GM21717 (cell line): Measurements from ENCODE around the gene DOK6.

ENCODE experiments used
- ATAC-seq: cut with Tn5 transposase; IDR thresholded peaks from one replicate; pipeline ENCODE4 v1.9.1; 2021; ENCODE audit warnings: mild to moderate bottlenecking, moderate library complexity; ENCODE audit not compliant: unreplicated experiment

Gene DOK6

DNA sequence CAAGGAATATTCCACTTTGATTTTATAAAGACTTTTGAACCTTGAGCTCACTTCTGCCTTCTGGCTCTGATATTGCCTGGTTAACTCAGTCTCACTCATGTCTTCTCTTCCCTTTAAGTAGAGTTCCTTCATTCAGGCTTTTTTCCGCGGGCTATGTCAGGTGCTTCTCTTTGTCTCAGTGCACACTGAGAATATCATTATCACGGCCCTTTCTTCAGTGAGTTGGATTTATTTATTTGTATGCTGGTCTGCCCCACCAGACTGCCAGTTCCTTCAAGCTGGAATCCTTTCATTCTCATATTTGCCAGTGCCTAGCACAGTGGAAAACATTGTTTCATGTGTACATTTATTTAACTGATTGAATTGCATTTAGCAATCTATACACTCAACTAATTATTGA, 136.5 kb downstream of the DOK6 start:
- ATAC-seq = no peak

DNA sequence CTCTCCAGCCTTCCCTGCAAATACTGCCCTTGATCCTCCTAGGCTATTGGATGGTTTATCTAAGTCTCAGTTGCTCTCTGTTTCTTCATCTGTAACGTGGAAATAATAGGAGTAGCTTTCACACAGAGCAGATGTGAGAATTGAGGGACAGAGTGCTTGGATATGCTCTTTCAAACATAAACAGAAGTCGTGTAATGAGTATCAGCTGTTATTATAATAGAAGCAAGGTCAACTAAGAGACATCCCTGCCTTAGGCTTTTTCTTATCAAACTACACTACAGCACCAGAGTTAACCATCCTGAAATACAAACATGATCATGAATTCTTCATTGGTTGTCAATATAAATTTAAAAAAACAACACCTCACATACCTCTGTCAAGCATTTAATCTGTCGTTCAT, 138.2 kb downstream of the DOK6 start:
- no peak for ATAC-seq

GRCh38 chr18:69539404-69539803, 138.7 kb downstream of the DOK6 start:
- ATAC-seq = no peak

GRCh38 chr18:69556228-69556627, 155.5 kb downstream of the DOK6 start:
- no peak for ATAC-seq

GRCh38 chr18:69557282-69557681, 156.6 kb downstream of the DOK6 start:
- ATAC-seq = no peak

DNA sequence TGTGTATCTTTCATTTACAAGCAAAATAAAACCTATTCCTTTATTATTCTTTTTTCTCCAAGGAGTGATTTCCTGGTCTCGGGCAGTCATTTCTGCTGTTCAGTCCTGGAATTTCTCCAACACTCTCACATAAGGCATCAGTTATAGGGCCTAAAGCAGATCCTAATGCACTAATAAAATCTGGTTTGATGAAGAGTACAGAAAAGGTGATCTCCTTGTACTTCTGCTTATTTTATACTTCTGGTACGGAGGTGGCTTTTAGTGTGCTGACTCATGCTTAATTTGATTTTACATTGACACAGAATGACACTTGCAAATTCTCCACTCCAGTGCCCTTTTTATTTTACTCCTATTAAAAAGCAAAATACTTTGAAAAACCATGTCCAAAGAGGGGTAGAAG, 157.4 kb downstream of the DOK6 start:
- ATAC-seq = no peak

DNA sequence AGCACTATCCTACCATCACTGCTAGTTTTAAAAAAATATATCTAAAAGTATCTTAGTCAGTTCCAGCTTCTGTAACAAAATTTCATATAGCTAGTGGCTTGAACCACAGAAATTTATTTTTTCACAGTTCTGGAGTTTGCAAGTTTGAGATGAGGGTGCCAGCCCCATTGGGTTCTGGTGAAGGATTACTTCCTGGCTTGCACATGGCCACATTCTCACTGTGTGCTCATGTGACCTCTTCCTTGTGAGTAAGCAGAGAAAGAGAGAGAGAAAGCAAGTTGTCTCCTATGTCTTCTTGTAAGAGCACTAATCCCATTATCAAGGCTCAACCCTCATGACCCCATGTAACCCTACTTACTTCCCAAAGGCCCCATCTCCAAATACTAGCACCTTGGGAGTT, 158.9 kb downstream of the DOK6 start:
- no peak for ATAC-seq

DNA sequence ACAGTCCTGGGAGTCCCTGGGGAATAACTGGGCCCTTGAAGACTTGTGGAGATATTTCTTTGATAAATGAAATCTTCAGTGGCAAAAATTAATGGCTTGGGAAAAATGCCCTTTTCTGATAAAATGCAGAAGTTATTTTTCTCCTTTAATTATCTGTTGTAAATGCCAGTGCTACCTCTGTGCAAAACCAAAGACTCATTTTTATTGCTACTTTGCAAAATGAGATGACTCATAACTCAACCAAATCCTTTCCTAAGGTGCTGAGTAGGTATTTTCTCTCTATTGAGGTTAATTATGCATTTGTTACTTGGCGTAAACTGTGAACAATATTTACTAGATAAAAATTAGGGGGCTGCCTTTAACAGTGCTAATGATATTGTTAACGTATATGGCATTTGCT, 163.9 kb downstream of the DOK6 start:
- ATAC-seq = no peak

- ATAC-seq = no peak
Measured at GRCh38 chr18:69567813-69568488, 167.3 kb downstream of the DOK6 start.

DNA sequence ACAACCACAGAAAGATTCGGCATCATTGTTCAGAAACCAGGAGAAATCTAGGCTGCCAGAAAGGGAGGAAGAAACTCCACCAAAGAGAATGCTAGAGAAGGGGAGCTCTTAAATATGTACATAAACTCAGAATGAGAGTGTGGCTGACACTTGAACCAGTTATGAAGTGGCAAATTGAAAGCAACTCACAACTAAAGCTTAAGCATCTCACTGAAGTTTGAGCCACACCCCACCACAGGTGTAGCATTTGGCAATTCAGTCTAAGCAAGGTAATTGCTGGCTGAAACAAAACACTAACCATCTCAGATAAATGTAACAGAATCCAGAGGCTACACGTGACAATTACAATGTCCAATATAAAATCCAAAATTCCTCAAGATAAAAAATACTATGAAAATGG, 168.4 kb downstream of the DOK6 start:
- ATAC-seq = no peak

- ATAC-seq = no peak
Measured at GRCh38 chr18:69574401-69574800, 173.7 kb downstream of the DOK6 start.

DNA sequence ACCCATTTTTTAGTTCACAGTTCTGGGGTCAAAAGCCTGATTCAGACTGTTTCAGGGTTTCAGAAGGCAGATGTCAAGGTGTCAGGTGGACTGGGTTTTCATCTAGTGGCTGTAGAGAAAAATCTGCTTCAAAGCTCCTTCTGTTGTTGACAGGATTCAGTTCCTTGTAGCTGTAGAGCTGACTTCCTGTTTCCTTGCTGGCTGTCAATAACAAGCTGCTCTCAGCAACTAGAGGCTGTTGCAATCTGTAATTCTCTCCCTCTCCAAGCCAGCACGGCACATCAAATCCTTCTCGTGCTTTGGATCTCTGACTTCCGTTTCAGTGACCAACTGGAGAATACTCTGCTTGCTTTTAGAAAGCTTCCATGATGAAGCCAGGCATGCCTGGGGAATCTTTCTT, 179.4 kb downstream of the DOK6 start:
- peak; percentile 89 for ATAC-seq

DNA sequence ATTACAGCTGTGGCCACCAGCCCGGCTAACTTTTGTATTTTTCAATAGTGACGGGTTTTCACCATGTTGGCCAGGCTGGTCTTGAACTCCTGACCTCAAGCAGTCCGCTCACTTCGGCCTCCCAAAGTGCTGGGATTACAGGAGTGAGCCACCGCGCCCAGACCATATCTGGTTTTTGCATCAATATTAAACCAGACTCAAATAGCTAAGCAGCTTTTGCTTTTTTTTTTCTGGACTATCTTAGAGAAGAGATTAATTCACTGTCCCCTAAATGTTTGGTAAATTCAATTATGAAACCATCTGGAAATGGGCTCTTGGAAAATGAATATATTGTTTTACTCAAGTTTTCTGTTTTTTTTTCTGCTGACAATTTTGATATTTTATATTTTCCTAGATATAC, 183.7 kb downstream of the DOK6 start:
- no peak for ATAC-seq

- ATAC-seq = no peak
Measured at GRCh38 chr18:69585696-69586095, 185.0 kb downstream of the DOK6 start.

DNA sequence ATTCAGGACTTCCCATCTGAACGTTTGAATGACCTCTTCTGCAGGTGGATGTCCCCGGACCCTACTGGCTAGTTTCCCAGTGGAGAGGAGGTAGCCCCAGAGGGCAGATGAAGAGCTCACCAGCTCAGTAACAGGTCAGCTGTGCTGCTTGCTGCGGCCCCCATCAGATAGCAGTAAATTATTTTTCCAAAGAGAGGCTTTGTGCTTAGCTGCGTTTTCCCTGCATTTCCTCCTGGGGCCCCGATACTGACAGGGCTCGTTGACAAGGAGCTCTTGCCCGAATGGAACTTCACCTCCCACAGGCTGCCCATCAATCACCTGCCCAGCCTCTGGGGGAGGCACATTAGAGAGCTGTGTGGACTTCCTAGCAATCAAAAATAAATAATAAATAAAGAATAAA, 185.8 kb downstream of the DOK6 start:
- ATAC-seq = no peak

GRCh38 chr18:69588301-69588700, 187.6 kb downstream of the DOK6 start:
- no peak for ATAC-seq

- no peak for ATAC-seq
Measured at GRCh38 chr18:69590150-69590549, 189.5 kb downstream of the DOK6 start.

DNA sequence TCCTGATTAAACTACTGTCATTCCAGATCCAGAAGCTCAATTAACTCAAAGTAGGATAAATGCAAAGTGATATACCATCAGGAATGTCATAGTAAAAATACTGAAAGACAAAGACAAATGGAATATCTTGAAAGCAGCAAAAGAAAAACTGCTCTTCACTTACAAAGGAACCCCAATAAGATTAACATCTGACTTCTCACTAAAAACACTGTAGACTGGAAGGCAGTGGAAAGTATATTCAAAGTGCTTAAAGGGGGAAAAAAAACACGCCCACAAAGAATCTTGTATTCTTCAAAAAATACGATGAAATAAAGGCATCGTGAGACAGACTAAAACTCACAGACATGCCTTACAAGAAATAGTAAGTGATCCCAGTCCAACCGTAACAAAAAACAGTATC, 195.7 kb downstream of the DOK6 start:
- no peak for ATAC-seq

DNA sequence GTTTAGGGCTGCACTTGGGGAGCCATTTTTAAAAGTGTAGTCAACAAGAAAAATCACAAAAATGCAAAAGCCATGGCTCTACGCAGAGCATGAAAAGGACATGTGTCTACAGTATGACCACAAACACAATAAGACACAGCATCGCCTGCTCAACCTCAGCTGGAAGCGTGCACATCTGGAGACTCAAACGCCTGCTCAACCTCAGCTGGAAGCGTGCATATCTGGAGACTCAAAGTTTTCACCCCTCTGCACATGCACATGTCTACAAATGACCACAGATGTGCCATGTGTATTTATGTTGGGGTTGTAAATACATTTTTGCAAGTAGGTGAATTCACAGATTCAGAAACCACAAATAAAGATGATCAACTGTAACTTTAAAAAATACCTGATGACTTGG, 196.9 kb downstream of the DOK6 start:
- no peak for ATAC-seq

GRCh38 chr18:69599377-69599776, 198.7 kb downstream of the DOK6 start:
- ATAC-seq = no peak

DNA sequence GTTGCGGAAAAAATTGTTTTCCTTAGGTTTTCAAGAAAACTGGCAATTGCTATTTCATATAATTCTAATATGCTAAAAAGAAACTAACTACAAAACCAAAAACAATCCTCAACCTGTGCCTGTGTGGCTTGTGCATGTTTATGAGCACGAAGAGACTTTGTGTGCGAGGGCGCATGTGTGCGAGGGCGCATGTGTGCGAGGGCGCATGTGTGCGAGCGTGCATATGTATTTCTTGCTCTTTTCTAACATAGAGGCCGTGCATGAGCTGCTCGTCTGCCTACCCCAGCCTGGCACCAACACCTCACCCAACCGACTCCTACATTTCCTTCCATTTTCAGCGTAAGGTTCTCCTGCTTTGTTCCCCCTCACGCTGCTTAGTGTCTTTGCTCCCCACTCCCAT, 211.6 kb downstream of the DOK6 start:
- ATAC-seq = no peak

GRCh38 chr18:69616114-69616513, 215.4 kb downstream of the DOK6 start:
- no peak for ATAC-seq

DNA sequence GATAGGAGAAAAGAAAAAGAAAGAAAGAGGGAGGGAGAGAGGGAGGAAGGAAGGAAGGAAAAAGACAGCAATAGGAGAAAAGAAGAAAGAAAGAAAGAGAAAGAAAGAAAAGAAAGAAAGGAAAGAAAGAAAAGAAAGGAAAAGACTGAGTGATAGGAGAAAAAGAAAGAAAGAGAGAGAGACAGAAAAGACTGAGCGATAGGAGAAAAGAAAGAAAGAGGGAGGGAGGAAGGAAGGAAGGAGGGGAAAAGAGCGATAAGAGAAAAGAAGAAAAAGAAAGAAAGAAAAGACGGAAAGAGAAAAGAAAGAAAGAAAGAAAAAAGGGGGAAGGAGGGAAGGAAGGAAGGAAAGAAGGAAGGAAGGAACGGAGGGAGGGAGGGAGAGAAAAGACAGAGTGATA, 216.7 kb downstream of the DOK6 start:
- no peak for ATAC-seq
